Measurements from ENCODE around the gene MASP1.

MASP1 gene

GRCh38 chr3:187210545-187211327 is 80.8 kb downstream of the MASP1 start:
- Histone ChIP-seq H3K27ac (no peak overlapping the region), H3K36me3 (replicated peaks) (no peaks in the 10 kb centered on the region), H3K4me3 (ENCODE audit: low read depth, low read length) (no peak overlapping the region), H3K27me3 (replicated peaks) (no peaks in the 10 kb centered on the region)
- in situ Hi-C loops (cut with HindIII; ENCODE audit: low pct_ligation_motif_present, low sequenced_read_pairs), result loop anchor here (25.0 kb wide), 1 partner anchor 477 kb away; no protein-coding TSS in a partner anchor
- no peak for DNase-seq
- TF ChIP-seq, protein P1, sequence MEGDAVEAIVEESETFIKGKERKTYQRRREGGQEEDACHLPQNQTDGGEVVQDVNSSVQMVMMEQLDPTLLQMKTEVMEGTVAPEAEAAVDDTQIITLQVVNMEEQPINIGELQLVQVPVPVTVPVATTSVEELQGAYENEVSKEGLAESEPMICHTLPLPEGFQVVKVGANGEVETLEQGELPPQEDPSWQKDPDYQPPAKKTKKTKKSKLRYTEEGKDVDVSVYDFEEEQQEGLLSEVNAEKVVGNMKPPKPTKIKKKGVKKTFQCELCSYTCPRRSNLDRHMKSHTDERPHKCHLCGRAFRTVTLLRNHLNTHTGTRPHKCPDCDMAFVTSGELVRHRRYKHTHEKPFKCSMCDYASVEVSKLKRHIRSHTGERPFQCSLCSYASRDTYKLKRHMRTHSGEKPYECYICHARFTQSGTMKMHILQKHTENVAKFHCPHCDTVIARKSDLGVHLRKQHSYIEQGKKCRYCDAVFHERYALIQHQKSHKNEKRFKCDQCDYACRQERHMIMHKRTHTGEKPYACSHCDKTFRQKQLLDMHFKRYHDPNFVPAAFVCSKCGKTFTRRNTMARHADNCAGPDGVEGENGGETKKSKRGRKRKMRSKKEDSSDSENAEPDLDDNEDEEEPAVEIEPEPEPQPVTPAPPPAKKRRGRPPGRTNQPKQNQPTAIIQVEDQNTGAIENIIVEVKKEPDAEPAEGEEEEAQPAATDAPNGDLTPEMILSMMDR (IDR thresholded peaks at IDR 0.05; ENCODE audit: low read depth, low read length, missing control alignments), result no peak

DNA sequence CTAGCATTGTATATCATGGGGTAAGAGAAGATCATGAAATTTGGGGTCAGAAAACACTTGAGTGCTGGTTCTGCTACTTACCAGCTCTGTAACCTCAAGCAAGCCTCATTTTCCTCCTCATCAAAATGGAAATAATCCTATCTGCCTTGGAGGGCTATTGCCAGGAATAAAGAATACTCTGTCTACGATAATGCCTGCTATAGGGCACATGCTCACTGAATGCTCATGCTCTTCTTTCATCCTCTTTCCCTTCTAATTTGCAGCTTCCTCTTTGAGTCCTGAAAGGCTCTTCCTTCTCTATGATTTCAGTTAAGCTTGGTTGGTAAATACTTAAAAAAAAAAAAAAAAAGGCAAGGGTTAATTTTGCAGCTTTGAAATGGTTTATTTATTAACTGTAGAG is 81.4 kb downstream of the MASP1 start:
- Histone ChIP-seq H3K4me3 (ENCODE audit: low read depth, low read length) (no peak overlapping the region), H3K27me3 (replicated peaks) (no peaks in the 10 kb centered on the region), H3K36me3 (replicated peaks) (no peaks in the 10 kb centered on the region), H3K27ac (no peak overlapping the region)
- TF ChIP-seq, protein P1 (IDR thresholded peaks at IDR 0.05; ENCODE audit: low read depth, low read length, missing control alignments), result no peak
- DNase-seq, result no peak
- in situ Hi-C loops (cut with HindIII; ENCODE audit: low pct_ligation_motif_present, low sequenced_read_pairs), result loop anchor here (25.0 kb wide), 1 partner anchor 477 kb away; no protein-coding TSS in a partner anchor

GRCh38 chr3:187209491-187209890 is 82.0 kb downstream of the MASP1 start:
- Histone ChIP-seq H3K27ac (no peak overlapping the region), H3K27me3 (replicated peaks) (no peaks in the 10 kb centered on the region), H3K36me3 (replicated peaks) (no peaks in the 10 kb centered on the region), H3K4me3 (ENCODE audit: low read depth, low read length) (no peak overlapping the region)
- no peak for DNase-seq
- in situ Hi-C loops (cut with HindIII; ENCODE audit: low pct_ligation_motif_present, low sequenced_read_pairs), result loop anchor here (25.0 kb wide), 1 partner anchor 478 kb away; no protein-coding TSS in a partner anchor
- TF ChIP-seq, protein P1 (IDR thresholded peaks at IDR 0.05; ENCODE audit: low read depth, low read length, missing control alignments), result no peak

DNA sequence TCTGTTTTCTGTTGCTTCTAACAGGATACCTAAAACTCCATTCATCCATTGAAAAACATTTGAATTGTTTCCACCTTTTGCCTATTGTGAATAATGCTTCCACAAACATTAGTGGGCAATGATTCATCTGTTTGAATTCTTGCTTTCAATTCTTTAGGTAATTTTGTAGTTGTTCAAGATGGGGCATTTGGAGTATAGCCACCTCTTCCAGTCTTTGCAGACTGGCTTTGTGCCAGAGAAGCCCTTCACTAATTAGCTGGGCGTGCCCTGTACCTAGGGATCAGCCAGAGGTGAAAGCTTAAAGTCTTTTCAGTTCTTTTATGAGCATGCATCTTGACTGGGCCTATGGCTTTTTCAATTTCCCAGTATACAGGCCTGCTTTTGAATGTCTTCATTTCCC is 83.4 kb downstream of the MASP1 start:
- TF ChIP-seq, protein P1 (IDR thresholded peaks at IDR 0.05; ENCODE audit: low read depth, low read length, missing control alignments), result no peak
- in situ Hi-C loops (cut with HindIII; ENCODE audit: low pct_ligation_motif_present, low sequenced_read_pairs), result loop anchor here (25.0 kb wide), 1 partner anchor 479 kb away; no protein-coding TSS in a partner anchor

GRCh38 chr3:187207624-187208023 is 83.9 kb downstream of the MASP1 start:
- DNase-seq, result no peak
- H3K4me3 ChIP-seq (ENCODE audit: low read depth, low read length), result no peak overlapping the region
- in situ Hi-C loops (cut with HindIII; ENCODE audit: low pct_ligation_motif_present, low sequenced_read_pairs), result loop anchor here (25.0 kb wide), 1 partner anchor 480 kb away; no protein-coding TSS in a partner anchor
- no peaks in the 10 kb centered on the region for H3K36me3 ChIP-seq (replicated peaks)
- H3K27me3 ChIP-seq (replicated peaks), result no peaks in the 10 kb centered on the region
- TF ChIP-seq, protein P1 (IDR thresholded peaks at IDR 0.05; ENCODE audit: low read depth, low read length, missing control alignments), result no peak
- no peak overlapping the region for H3K27ac ChIP-seq

More for the DNA sequence above, 83.4 kb downstream of the MASP1 start:
- no peaks in the 10 kb centered on the region for H3K27me3 ChIP-seq (replicated peaks)
- no peak for DNase-seq
- H3K4me3 ChIP-seq (ENCODE audit: low read depth, low read length), result no peak overlapping the region
- H3K27ac ChIP-seq, result no peak overlapping the region
- H3K36me3 ChIP-seq (replicated peaks), result no peaks in the 10 kb centered on the region
